ENCODE results near the gene UGT3A2.
"Not testable (repeated sequence)": the region's sequence is repeated elsewhere in the genome, so short reads cannot be mapped to it uniquely, and the experiment has no call there.

UGT3A2 gene

DNA sequence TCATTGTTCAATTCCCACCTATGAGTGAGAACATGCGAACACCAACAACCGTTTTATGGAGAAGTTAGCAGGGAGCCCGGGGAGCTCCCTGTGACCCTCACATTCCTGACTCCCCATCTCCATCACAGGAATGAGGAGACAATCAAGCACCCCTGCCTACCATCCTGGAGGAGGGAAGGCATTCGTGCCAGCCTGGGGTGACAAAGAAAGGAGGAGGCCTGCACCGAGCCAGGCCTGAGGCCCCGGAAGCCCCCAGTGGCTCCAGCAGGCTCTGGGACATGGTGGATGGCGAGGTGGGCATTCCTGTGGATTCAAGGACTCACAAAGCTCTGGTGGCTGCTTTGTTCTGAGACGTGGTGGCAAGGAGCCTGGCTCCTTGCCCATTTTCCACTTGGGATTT, 39.0 kb downstream of the UGT3A2 start:
- H3K36me3 ChIP-seq (ENCODE audit: control insufficient read depth in 2 of 2, insufficient read depth in 1 of 2, low read length in 2 of 2), result no peaks in the 10 kb centered on the region
- TF ChIP-seq BCL6B (tag by site-specific recombination; IDR thresholded peaks at IDR 0.05) (no peak), ZNF366 (tag by site-specific recombination; conservative IDR thresholded peaks at IDR 0.05) (no peak), KLF16 (tag by site-specific recombination; IDR thresholded peaks at IDR 0.05) (no peak), ZNF169 (tag by site-specific recombination; IDR thresholded peaks at IDR 0.05) (no peak), SCRT2 (tag by site-specific recombination; IDR thresholded peaks at IDR 0.05) (no peak), ZNF23 (tag by site-specific recombination; IDR thresholded peaks at IDR 0.05; ENCODE audit: borderline replicate concordance) (no peak)
- H3K9me3 ChIP-seq (ENCODE audit: control insufficient read depth, insufficient read depth, low read depth, low read length), result no peaks in the 10 kb centered on the region
- no peak overlapping the region for H3K4me3 ChIP-seq (ENCODE audit: low read depth, low read length)
- ChIA-PET POLR2A (no interaction called here), CTCF (no interaction called here)
- H3K27ac ChIP-seq (ENCODE audit: extremely low read depth, low read depth, low read length), result no peak overlapping the region
- no peaks in the 10 kb centered on the region; the same call in 1 of the 2 replicates for H3K4me1 ChIP-seq (ENCODE audit: control insufficient read depth, insufficient read depth, low read length)

- TF ChIP-seq, protein P1, sequence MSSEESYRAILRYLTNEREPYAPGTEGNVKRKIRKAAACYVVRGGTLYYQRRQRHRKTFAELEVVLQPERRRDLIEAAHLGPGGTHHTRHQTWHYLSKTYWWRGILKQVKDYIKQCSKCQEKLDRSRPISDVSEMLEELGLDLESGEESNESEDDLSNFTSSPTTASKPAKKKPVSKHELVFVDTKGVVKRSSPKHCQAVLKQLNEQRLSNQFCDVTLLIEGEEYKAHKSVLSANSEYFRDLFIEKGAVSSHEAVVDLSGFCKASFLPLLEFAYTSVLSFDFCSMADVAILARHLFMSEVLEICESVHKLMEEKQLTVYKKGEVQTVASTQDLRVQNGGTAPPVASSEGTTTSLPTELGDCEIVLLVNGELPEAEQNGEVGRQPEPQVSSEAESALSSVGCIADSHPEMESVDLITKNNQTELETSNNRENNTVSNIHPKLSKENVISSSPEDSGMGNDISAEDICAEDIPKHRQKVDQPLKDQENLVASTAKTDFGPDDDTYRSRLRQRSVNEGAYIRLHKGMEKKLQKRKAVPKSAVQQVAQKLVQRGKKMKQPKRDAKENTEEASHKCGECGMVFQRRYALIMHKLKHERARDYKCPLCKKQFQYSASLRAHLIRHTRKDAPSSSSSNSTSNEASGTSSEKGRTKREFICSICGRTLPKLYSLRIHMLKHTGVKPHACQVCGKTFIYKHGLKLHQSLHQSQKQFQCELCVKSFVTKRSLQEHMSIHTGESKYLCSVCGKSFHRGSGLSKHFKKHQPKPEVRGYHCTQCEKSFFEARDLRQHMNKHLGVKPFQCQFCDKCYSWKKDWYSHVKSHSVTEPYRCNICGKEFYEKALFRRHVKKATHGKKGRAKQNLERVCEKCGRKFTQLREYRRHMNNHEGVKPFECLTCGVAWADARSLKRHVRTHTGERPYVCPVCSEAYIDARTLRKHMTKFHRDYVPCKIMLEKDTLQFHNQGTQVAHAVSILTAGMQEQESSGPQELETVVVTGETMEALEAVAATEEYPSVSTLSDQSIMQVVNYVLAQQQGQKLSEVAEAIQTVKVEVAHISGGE (tag by site-specific recombination; conservative IDR thresholded peaks at IDR 0.05; ENCODE audit: low read depth), result no peak
- TF ChIP-seq PRDM10 (tag by site-specific recombination; IDR thresholded peaks at IDR 0.05), result no peak
- TF ChIP-seq ZNF701 (tag by site-specific recombination; IDR thresholded peaks at IDR 0.05), result no peak
- TF ChIP-seq ZBTB17 (tag by site-specific recombination; IDR thresholded peaks at IDR 0.05), result no peak
- no peak for TF ChIP-seq ZNF76 (tag by site-specific recombination; IDR thresholded peaks at IDR 0.05; ENCODE audit: borderline replicate concordance, low read depth)
- TF ChIP-seq GLI2 (tag by site-specific recombination; IDR thresholded peaks at IDR 0.05; ENCODE audit: borderline replicate concordance, low read depth), result no peak
- TF ChIP-seq ZNF571 (tag by site-specific recombination; IDR thresholded peaks at IDR 0.05), result no peak
- TF ChIP-seq TCF7L2 (IDR thresholded peaks at IDR 0.05; ENCODE audit: borderline replicate concordance, low read depth, low read length), result no peak
- TF ChIP-seq KLF8 (tag by site-specific recombination; IDR thresholded peaks at IDR 0.05), result no peak
- no peak for TF ChIP-seq KLF1 (tag by site-specific recombination; IDR thresholded peaks at IDR 0.05)
- H3K4me3 ChIP-seq (ENCODE audit: low read depth, low read length), result no peak overlapping the region
- no peak overlapping the region for H3K27ac ChIP-seq (ENCODE audit: extremely low read depth, low read depth, low read length)
- ChIA-PET POLR2A (no interaction called here), CTCF (no interaction called here)
- no peaks in the 10 kb centered on the region for H3K9me3 ChIP-seq (ENCODE audit: control insufficient read depth, insufficient read depth, low read depth, low read length)
- no peaks in the 10 kb centered on the region; the same call in 1 of the 2 replicates for H3K4me1 ChIP-seq (ENCODE audit: control insufficient read depth, insufficient read depth, low read length)
- no peaks in the 10 kb centered on the region for H3K36me3 ChIP-seq (ENCODE audit: control insufficient read depth in 2 of 2, insufficient read depth in 1 of 2, low read length in 2 of 2)
Measured at GRCh38 chr5:36026706-36027465, 39.8 kb downstream of the UGT3A2 start.

GRCh38 chr5:36022246-36022645, 44.4 kb downstream of the UGT3A2 start:
- H3K36me3 ChIP-seq (ENCODE audit: control insufficient read depth in 2 of 2, insufficient read depth in 1 of 2, low read length in 2 of 2); H3K4me1 ChIP-seq (ENCODE audit: control insufficient read depth, insufficient read depth, low read length); CTCF ChIA-PET; H3K9me3 ChIP-seq (ENCODE audit: control insufficient read depth, insufficient read depth, low read depth, low read length); POLR2A ChIA-PET; H3K27ac ChIP-seq (ENCODE audit: extremely low read depth, low read depth, low read length); H3K4me3 ChIP-seq (ENCODE audit: low read depth, low read length): not testable (repeated sequence)

Measured in HEK293 (cell line).